Nephron progenitor cell (in vitro differentiated cells): ENCODE data around the gene BLNK.

Source experiments
- DNase-seq: peaks from one replicate; pipeline ENCODE4 v3.0.0; 2021
- H3K27ac Mint-ChIP-seq: 2 replicates; pipeline ENCODE4 v1.8.0; 2021; ENCODE audit warnings: mild to moderate bottlenecking, moderate library complexity, mixed read lengths
- H3K27me3 Mint-ChIP-seq: 2 replicates; pipeline ENCODE4 v1.8.0; 2021; ENCODE audit warnings: mild to moderate bottlenecking, low read depth, mixed read lengths; ENCODE audit not compliant: poor library complexity
- H3K36me3 Mint-ChIP-seq: 2 replicates; pipeline ENCODE4 v1.8.0; 2021; ENCODE audit warnings: low read depth, mixed read lengths
- H3K4me1 Mint-ChIP-seq: 2 replicates; pipeline ENCODE4 v1.8.0; 2021; ENCODE audit warnings: mixed read lengths
- H3K4me3 Mint-ChIP-seq: 2 replicates; pipeline ENCODE4 v1.8.0; 2021; ENCODE audit warnings: mild to moderate bottlenecking, moderate library complexity, mixed read lengths
- H3K9me3 Mint-ChIP-seq: 2 replicates; pipeline ENCODE4 v1.8.0; 2021; ENCODE audit warnings: mild to moderate bottlenecking, moderate library complexity, mixed read lengths
- CTCF ChIP-seq: fragments of 200-600 bp; sonication (generic); IDR thresholded peaks from 2 replicates; pipeline ENCODE4 v1.5.0; 2021; ENCODE audit warnings: antibody characterized with exemption

Gene BLNK

GRCh38 chr10:96290368-96291133 lies 19.2 kb upstream of the BLNK start:
- no peak for DNase-seq
- no peak overlapping the region for H3K27ac Mint-ChIP-seq
- no peaks in the 10 kb centered on the region for H3K9me3 Mint-ChIP-seq
- H3K4me3 Mint-ChIP-seq: no peak overlapping the region
- H3K4me1 Mint-ChIP-seq: peaks cover 14% of the 10 kb centered on the region
- no peak for TF ChIP-seq CTCF
- H3K36me3 Mint-ChIP-seq: no peaks in the 10 kb centered on the region
- no peaks in the 10 kb centered on the region for H3K27me3 Mint-ChIP-seq

GRCh38 chr10:96289218-96289910 lies 18.0 kb upstream of the BLNK start:
- Mint-ChIP-seq H3K27ac (no peak overlapping the region), H3K36me3 (no peaks in the 10 kb centered on the region), H3K9me3 (no peaks in the 10 kb centered on the region)

GRCh38 chr10:96288151-96288621 lies 16.8 kb upstream of the BLNK start:
- no peak overlapping the region for H3K27ac Mint-ChIP-seq
- no peak for TF ChIP-seq CTCF
- H3K9me3 Mint-ChIP-seq: no peaks in the 10 kb centered on the region
- H3K36me3 Mint-ChIP-seq: no peaks in the 10 kb centered on the region
- no peak for DNase-seq
- H3K4me3 Mint-ChIP-seq: no peak overlapping the region
- peaks cover 14% of the 10 kb centered on the region for H3K4me1 Mint-ChIP-seq
- H3K27me3 Mint-ChIP-seq: peaks cover 5% of the 10 kb centered on the region

More at GRCh38 chr10:96289218-96289910, 18.0 kb upstream of the BLNK start:
- no peak for DNase-seq
- no peak overlapping the region for H3K4me3 Mint-ChIP-seq
- H3K27me3 Mint-ChIP-seq: peaks cover 3% of the 10 kb centered on the region
- peaks cover 14% of the 10 kb centered on the region for H3K4me1 Mint-ChIP-seq
- no peak for TF ChIP-seq CTCF

GRCh38 chr10:96287392-96288105 lies 16.2 kb upstream of the BLNK start:
- Mint-ChIP-seq H3K27ac (no peak overlapping the region), H3K27me3 (peaks cover 7% of the 10 kb centered on the region), H3K4me3 (no peak overlapping the region), H3K36me3 (no peaks in the 10 kb centered on the region), H3K4me1 (peaks cover 14% of the 10 kb centered on the region), H3K9me3 (no peaks in the 10 kb centered on the region)
- no peak for DNase-seq
- TF ChIP-seq CTCF: no peak

- Mint-ChIP-seq H3K36me3 (no peaks in the 10 kb centered on the region), H3K4me1 (peaks cover 14% of the 10 kb centered on the region)
Measured at GRCh38 chr10:96285331-96285752, 14.0 kb upstream of the BLNK start.

More at GRCh38 chr10:96285331-96285752, 14.0 kb upstream of the BLNK start:
- Mint-ChIP-seq H3K4me3 (no peak overlapping the region), H3K27ac (no peak overlapping the region), H3K9me3 (no peaks in the 10 kb centered on the region), H3K27me3 (peaks cover 7% of the 10 kb centered on the region)
- TF ChIP-seq CTCF: no peak
- no peak for DNase-seq
